ENCODE results near the gene NDST1. TPM values are rescaled to one million over a fixed set of nuclear protein-coding genes. Genes with fewer than 3 reads are reported as not detected.

Gene NDST1
- total RNA-seq, 2 experiments from 2014 or later, result 1.1 to 1.6 TPM

DNA sequence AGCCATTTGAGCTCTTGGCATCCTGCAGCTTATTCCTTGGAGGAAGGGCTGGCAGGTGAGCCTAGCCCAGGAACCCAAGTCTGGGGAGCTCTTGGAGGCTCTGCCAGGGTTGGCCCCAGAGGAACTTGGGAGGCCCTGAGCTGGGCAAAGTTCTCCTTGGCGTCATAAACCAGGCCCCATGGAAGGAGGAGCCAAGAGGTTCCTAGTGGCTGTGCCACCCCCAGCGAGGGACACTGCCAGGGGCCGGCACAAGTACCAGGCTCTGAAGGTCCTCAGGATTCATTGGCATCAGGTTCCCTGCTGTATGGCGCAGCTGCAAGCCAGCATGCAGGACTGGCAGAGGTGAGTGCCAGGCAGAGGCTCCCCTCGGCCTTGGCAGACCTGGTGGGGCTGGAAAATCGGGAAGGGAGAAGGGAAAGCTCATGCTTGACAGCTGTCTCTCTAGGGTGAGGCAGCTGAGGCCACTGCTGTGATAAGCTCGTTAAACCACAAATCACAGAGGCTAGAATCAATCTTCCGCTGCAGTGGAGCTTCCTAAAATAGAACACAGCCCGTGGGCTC is 77.9 kb downstream of the NDST1 start:
- Histone ChIP-seq H3K9me3 (ENCODE audit: control insufficient read depth in 1 of 2, insufficient read depth in 1 of 2, low read length in 2 of 2) (peaks cover 0 to 5% of the 10 kb centered on the region in 2 experiments), H3K27me3 (ENCODE audit: control insufficient read depth in 1 of 2, insufficient read depth in 2 of 2, low read length in 2 of 2) (peaks cover 0 to 4% of the 10 kb centered on the region in 2 experiments), H3K4me3 (ENCODE audit: low read length) (no peak overlapping the region), H3K36me3 (ENCODE audit: insufficient read depth, low read length) (no peaks in the 10 kb centered on the region), H3K4me1 (ENCODE audit: insufficient read depth, low read length) (no peaks in the 10 kb centered on the region), H3K27ac (ENCODE audit: low read depth in 1 of 2, low read length in 2 of 2) (no peak overlapping the region)
- H3K27ac Mint-ChIP-seq, result no peak overlapping the region
- no peak for DNase-seq
- ATAC-seq (ENCODE audit: poor library complexity), result no peak
- TF ChIP-seq, protein P1, sequence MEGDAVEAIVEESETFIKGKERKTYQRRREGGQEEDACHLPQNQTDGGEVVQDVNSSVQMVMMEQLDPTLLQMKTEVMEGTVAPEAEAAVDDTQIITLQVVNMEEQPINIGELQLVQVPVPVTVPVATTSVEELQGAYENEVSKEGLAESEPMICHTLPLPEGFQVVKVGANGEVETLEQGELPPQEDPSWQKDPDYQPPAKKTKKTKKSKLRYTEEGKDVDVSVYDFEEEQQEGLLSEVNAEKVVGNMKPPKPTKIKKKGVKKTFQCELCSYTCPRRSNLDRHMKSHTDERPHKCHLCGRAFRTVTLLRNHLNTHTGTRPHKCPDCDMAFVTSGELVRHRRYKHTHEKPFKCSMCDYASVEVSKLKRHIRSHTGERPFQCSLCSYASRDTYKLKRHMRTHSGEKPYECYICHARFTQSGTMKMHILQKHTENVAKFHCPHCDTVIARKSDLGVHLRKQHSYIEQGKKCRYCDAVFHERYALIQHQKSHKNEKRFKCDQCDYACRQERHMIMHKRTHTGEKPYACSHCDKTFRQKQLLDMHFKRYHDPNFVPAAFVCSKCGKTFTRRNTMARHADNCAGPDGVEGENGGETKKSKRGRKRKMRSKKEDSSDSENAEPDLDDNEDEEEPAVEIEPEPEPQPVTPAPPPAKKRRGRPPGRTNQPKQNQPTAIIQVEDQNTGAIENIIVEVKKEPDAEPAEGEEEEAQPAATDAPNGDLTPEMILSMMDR (IDR thresholded peaks at IDR 0.05), result no peak
- H3K27me3 Mint-ChIP-seq, result no peaks in the 10 kb centered on the region
- no peaks in the 10 kb centered on the region for H3K36me3 Mint-ChIP-seq (ENCODE audit: low read depth)
- CTCF ChIA-PET, result no interaction called here
- intact Hi-C loops (cut with DNase I, micrococcal nuclease), result no loop called here
- POLR2A ChIA-PET, result no interaction called here
- no peaks in the 10 kb centered on the region for H3K4me1 Mint-ChIP-seq (ENCODE audit: low read depth)
- no peaks in the 10 kb centered on the region for H3K9me3 Mint-ChIP-seq
- H3K4me3 Mint-ChIP-seq, result no peak overlapping the region

DNA sequence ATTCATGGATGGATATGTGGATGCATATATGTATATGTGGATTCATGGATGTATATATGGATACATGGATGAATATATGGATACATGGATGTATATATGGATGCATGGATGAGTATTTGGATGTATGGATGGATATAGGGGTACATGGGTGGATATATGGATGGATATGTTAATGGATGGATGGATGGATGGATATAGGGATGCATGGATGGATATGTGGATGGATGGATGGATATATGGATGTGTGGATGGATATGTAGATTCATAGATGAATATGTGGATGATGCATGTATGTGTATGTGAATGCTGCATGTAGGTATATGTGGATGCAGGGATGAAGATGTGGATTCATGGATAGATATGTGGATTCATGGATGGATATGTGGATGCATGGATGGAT is 79.1 kb downstream of the NDST1 start:
- intact Hi-C loops (cut with DNase I, micrococcal nuclease), result no loop called here
- Mint-ChIP-seq H3K27ac (no peak overlapping the region), H3K4me1 (ENCODE audit: low read depth) (no peaks in the 10 kb centered on the region), H3K4me3 (no peak overlapping the region), H3K36me3 (ENCODE audit: low read depth) (no peaks in the 10 kb centered on the region), H3K27me3 (no peaks in the 10 kb centered on the region), H3K9me3 (no peaks in the 10 kb centered on the region)
- TF ChIP-seq, protein P1 (IDR thresholded peaks at IDR 0.05), result no peak
- peaks cover 0 to under 1% of the 10 kb centered on the region in 2 experiments for H3K27me3 ChIP-seq (ENCODE audit: control insufficient read depth in 1 of 2, insufficient read depth in 2 of 2, low read length in 2 of 2)
- H3K4me1 ChIP-seq (ENCODE audit: insufficient read depth, low read length), result no peaks in the 10 kb centered on the region
- DNase-seq (no peak), ATAC-seq (ENCODE audit: poor library complexity) (no peak)
- no peak overlapping the region for H3K4me3 ChIP-seq (ENCODE audit: low read length)
- POLR2A ChIA-PET, result no interaction called here
- no peaks in the 10 kb centered on the region for H3K36me3 ChIP-seq (ENCODE audit: insufficient read depth, low read length)
- CTCF ChIA-PET, result no interaction called here
- peaks cover 0 to 5% of the 10 kb centered on the region in 2 experiments for H3K9me3 ChIP-seq (ENCODE audit: control insufficient read depth in 1 of 2, insufficient read depth in 1 of 2, low read length in 2 of 2)
- H3K27ac ChIP-seq (ENCODE audit: low read depth in 1 of 2, low read length in 2 of 2), result no peak overlapping the region

DNA sequence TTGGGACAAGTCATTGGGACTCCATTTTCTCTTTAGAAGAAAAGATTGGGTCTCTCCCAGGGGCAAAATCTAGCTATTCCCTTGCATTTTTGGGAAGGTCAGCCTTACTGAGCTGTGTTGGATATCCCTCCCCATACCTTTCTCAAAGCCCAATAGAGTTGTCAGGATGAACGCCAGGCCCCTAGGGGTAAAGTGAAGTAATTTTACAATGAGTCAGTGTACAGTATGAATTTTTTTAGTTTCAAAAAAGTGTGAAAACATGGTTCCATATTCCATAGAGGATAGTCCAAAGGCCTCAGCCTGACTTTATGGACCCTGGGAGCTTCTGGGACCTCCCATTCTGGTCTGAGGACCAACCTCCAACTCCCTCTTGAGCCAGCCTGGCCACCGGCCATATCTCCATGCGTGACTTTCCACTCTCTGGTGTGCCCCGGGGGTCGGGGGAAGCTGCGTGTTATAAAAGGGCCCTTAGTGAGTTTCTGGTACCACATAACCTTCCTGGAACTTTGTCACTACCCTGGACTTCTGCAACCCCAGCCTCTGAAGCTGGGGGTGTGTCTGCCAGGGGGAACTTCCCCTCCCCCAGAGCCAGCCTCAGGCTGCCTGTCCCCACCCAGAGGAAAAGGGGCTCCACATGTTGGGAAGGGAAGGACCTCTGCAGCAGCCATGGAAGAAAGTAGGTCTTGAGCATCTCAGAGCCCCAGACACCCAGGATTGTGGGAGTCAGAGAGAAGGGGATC is 80.1 kb downstream of the NDST1 start:
- H3K27me3 Mint-ChIP-seq, result no peaks in the 10 kb centered on the region
- Histone ChIP-seq H3K4me1 (ENCODE audit: insufficient read depth, low read length) (no peaks in the 10 kb centered on the region), H3K27me3 (ENCODE audit: control insufficient read depth in 1 of 2, insufficient read depth in 2 of 2, low read length in 2 of 2) (no peaks in the 10 kb centered on the region), H3K9me3 (ENCODE audit: control insufficient read depth in 1 of 2, insufficient read depth in 1 of 2, low read length in 2 of 2) (peaks cover 0 to 5% of the 10 kb centered on the region in 2 experiments), H3K27ac (ENCODE audit: low read depth in 1 of 2, low read length in 2 of 2) (no peak overlapping the region), H3K4me3 (ENCODE audit: low read length) (no peak overlapping the region), H3K36me3 (ENCODE audit: insufficient read depth, low read length) (no peaks in the 10 kb centered on the region)
- H3K4me3 Mint-ChIP-seq, result no peak overlapping the region
- no peaks in the 10 kb centered on the region for H3K9me3 Mint-ChIP-seq
- H3K27ac Mint-ChIP-seq, result no peak overlapping the region
- ATAC-seq (ENCODE audit: poor library complexity), result no peak
- intact Hi-C loops (cut with DNase I, micrococcal nuclease), result no loop called here
- TF ChIP-seq, protein P1 (IDR thresholded peaks at IDR 0.05), result no peak
- no peaks in the 10 kb centered on the region for H3K4me1 Mint-ChIP-seq (ENCODE audit: low read depth)
- DNase-seq, result no peak
- ChIA-PET CTCF (no interaction called here), POLR2A (no interaction called here)
- H3K36me3 Mint-ChIP-seq (ENCODE audit: low read depth), result no peaks in the 10 kb centered on the region

All from CD4-positive, alpha-beta T cell (primary cell).